Amniotic stem cell (primary cell): ENCODE measurements around the gene CPA2.

Experiments
- DNase-seq: peaks from one replicate; lab custom pipeline; 2025; lab: John Stamatoyannopoulos, UW

The CPA2 gene

GRCh38 chr7:130254555-130254954, 12.1 kb upstream of the CPA2 start:
- no peak for DNase-seq

- DNase-seq: no peak
Observed at GRCh38 chr7:130256704-130257103, 10.0 kb upstream of the CPA2 start.

GRCh38 chr7:130258494-130259078, 8.1 kb upstream of the CPA2 start:
- no peak for DNase-seq

- DNase-seq: no peak
Observed at GRCh38 chr7:130262448-130262847, 4.2 kb upstream of the CPA2 start.

GRCh38 chr7:130263130-130263529, 3.5 kb upstream of the CPA2 start:
- DNase-seq: no peak

- DNase-seq: no peak
Observed at GRCh38 chr7:130266961-130267321, 278 bp downstream of the CPA2 start.

- DNase-seq: no peak
Observed at GRCh38 chr7:130268463-130269317, 2.0 kb downstream of the CPA2 start.

- no peak for DNase-seq
Observed at GRCh38 chr7:130269318-130269694, 2.6 kb downstream of the CPA2 start.

- no peak for DNase-seq
Observed at GRCh38 chr7:130270947-130271800, 4.5 kb downstream of the CPA2 start.

- DNase-seq: no peak
Observed at GRCh38 chr7:130272381-130273080, 5.9 kb downstream of the CPA2 start.

- DNase-seq: no peak
Observed at GRCh38 chr7:130273081-130273932, 6.6 kb downstream of the CPA2 start.

- no peak for DNase-seq
Observed at GRCh38 chr7:130273933-130274255, 7.2 kb downstream of the CPA2 start.

- no peak for DNase-seq
Observed at GRCh38 chr7:130274296-130274695, 7.6 kb downstream of the CPA2 start.

GRCh38 chr7:130274983-130275591, 8.4 kb downstream of the CPA2 start:
- DNase-seq: no peak

- no peak for DNase-seq
Observed at GRCh38 chr7:130275826-130276297, 9.2 kb downstream of the CPA2 start.

GRCh38 chr7:130276796-130277762, 10.4 kb downstream of the CPA2 start:
- DNase-seq: no peak

- DNase-seq: no peak
Observed at GRCh38 chr7:130277763-130278643, 11.3 kb downstream of the CPA2 start.

GRCh38 chr7:130278860-130279259, 12.2 kb downstream of the CPA2 start:
- DNase-seq: peak; percentile 48

- no peak for DNase-seq
Observed at GRCh38 chr7:130279286-130279685, 12.6 kb downstream of the CPA2 start.
